ENCODE data around the gene CCDC70.

The CCDC70 gene

GRCh38 chr13:51861723-51862300, at the start of gene CCDC70:
Gene CCDC70, plus strand, starts transcription at chr13:51861969. Its CDS starts 3,443 bp downstream, at chr13:51865412.
- ChIA-PET CTCF (interaction anchor here (0.9 kb wide), 1 partner anchor 12 kb away, joined by 4 read pairs; no protein-coding TSS in a partner anchor), POLR2A (no interaction called here)
- Histone ChIP-seq H3K9me3 (ENCODE audit: control insufficient read depth, insufficient read depth, low read depth, low read length) (no peaks in the 10 kb centered on the region), H3K4me1 (ENCODE audit: control insufficient read depth, insufficient read depth, low read length) (no peaks in the 10 kb centered on the region), H3K36me3 (ENCODE audit: control insufficient read depth in 2 of 2, insufficient read depth in 1 of 2, low read length in 2 of 2) (no peaks in the 10 kb centered on the region), H3K27ac (ENCODE audit: extremely low read depth, low read depth, low read length) (no peak within 1 kb of the TSS), H3K4me3 (ENCODE audit: low read depth, low read length) (no peak within 1 kb of the TSS)
- no peak for TF ChIP-seq ZSCAN30 (tag by site-specific recombination; IDR thresholded peaks at IDR 0.05)
- TF ChIP-seq PRDM2 (tag by site-specific recombination; IDR thresholded peaks at IDR 0.05; ENCODE audit: borderline replicate concordance), result no peak
- no peak for TF ChIP-seq ZNF391 (tag by site-specific recombination; IDR thresholded peaks at IDR 0.05; ENCODE audit: borderline replicate concordance, low read depth)
- no peak for TF ChIP-seq OVOL3 (tag by site-specific recombination; IDR thresholded peaks at IDR 0.05)
- TF ChIP-seq TRIM28 (IDR thresholded peaks at IDR 0.05; ENCODE audit: borderline replicate concordance, low read length), result no peak
- TF ChIP-seq ZNF184 (tag by site-specific recombination; IDR thresholded peaks at IDR 0.05), result no peak
- TF ChIP-seq KLF17 (tag by site-specific recombination; IDR thresholded peaks at IDR 0.05), result no peak
- TF ChIP-seq ZNF114 (tag by site-specific recombination; IDR thresholded peaks at IDR 0.05), result no peak
- no peak for TF ChIP-seq TSHZ1 (tag by site-specific recombination; IDR thresholded peaks at IDR 0.05; ENCODE audit: borderline replicate concordance)
- no peak for TF ChIP-seq PRDM10 (tag by site-specific recombination; IDR thresholded peaks at IDR 0.05)
- TF ChIP-seq FEZF1 (tag by site-specific recombination; IDR thresholded peaks at IDR 0.05), result no peak
- TF ChIP-seq ZNF2 (tag by site-specific recombination; IDR thresholded peaks at IDR 0.05), result no peak
- no peak for TF ChIP-seq ZNF843 (tag by site-specific recombination; IDR thresholded peaks at IDR 0.05)
- no peak for TF ChIP-seq ZNF26 (tag by site-specific recombination; IDR thresholded peaks at IDR 0.05)
- no peak for TF ChIP-seq ZNF521 (tag by site-specific recombination; IDR thresholded peaks at IDR 0.05)
- no peak for TF ChIP-seq ZNF132 (tag by site-specific recombination; IDR thresholded peaks at IDR 0.05; ENCODE audit: borderline replicate concordance)
- no peak for TF ChIP-seq ZNF239 (tag by site-specific recombination; IDR thresholded peaks at IDR 0.05)
- no peak for TF ChIP-seq ZNF394 (tag by site-specific recombination; IDR thresholded peaks at IDR 0.05; ENCODE audit: borderline replicate concordance)
- TF ChIP-seq MZF1 (tag by site-specific recombination; IDR thresholded peaks at IDR 0.05; ENCODE audit: borderline replicate concordance), result no peak
- TF ChIP-seq ZBTB17 (tag by site-specific recombination; IDR thresholded peaks at IDR 0.05), result no peak

All from HEK293 (cell line).